ENCODE measurements around the gene NFE2.
"Not testable (repeated sequence)": the region's sequence is repeated elsewhere in the genome, so short reads cannot be mapped to it uniquely, and the experiment has no call there.

The NFE2 gene

DNA sequence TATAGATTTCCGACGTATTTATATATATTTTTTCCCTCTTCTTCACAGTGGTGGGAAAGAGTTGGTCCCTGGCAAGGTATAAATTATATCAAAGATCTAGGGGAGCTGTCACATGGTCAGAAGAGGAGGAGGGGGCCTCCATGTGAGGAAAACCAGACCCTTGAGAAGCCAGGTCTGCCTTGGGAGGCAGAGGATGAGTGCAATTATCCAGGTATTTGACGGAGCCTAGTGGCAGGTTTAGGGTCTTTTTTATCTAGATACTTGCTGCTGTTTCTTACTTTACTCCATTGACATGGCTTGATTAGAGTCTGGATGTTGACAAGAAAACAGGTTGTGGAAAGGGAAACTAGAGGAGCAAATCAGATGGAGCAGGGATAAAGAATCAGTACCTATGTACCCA, 29.6 kb upstream of the NFE2 start:
- H3K4me1 ChIP-seq (ENCODE audit: control insufficient read depth, insufficient read depth, low read length) = no peaks in the 10 kb centered on the region; the same call in 1 of the 2 replicates
- POLR2A ChIA-PET = interaction anchor here (0.8 kb wide), 1 partner anchor 38 kb away, joined by 3 read pairs; no protein-coding TSS in a partner anchor
- no peak overlapping the region for H3K27ac ChIP-seq (ENCODE audit: extremely low read depth, low read depth, low read length)
- H3K9me3 ChIP-seq (ENCODE audit: control insufficient read depth, insufficient read depth, low read depth, low read length) = no peaks in the 10 kb centered on the region
- TF ChIP-seq SALL2 (tag by site-specific recombination; IDR thresholded peaks at IDR 0.05; ENCODE audit: borderline replicate concordance) = no peak
- no peak for TF ChIP-seq OVOL3 (tag by site-specific recombination; IDR thresholded peaks at IDR 0.05)
- TF ChIP-seq, protein P1, sequence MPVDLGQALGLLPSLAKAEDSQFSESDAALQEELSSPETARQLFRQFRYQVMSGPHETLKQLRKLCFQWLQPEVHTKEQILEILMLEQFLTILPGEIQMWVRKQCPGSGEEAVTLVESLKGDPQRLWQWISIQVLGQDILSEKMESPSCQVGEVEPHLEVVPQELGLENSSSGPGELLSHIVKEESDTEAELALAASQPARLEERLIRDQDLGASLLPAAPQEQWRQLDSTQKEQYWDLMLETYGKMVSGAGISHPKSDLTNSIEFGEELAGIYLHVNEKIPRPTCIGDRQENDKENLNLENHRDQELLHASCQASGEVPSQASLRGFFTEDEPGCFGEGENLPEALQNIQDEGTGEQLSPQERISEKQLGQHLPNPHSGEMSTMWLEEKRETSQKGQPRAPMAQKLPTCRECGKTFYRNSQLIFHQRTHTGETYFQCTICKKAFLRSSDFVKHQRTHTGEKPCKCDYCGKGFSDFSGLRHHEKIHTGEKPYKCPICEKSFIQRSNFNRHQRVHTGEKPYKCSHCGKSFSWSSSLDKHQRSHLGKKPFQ (tag by site-specific recombination; IDR thresholded peaks at IDR 0.05) = no peak
- TF ChIP-seq IKZF3 (tag by site-specific recombination; IDR thresholded peaks at IDR 0.05) = peak; percentile 25; the same call in 1 of the 2 replicates
- TF ChIP-seq ZBTB17 (tag by site-specific recombination; IDR thresholded peaks at IDR 0.05) = peak; percentile 85
- TF ChIP-seq ZSCAN16 (tag by site-specific recombination; IDR thresholded peaks at IDR 0.05) = no peak
- no peak overlapping the region for H3K4me3 ChIP-seq (ENCODE audit: low read depth, low read length)
- CTCF ChIA-PET = interaction anchor here (0.5 to 0.7 kb wide), 3 partner anchors 62 to 345 kb away, joined by 3 read pairs; partner anchors contain the start of gene HOXC10
- H3K36me3 ChIP-seq (ENCODE audit: control insufficient read depth in 2 of 2, insufficient read depth in 1 of 2, low read length in 2 of 2) = peaks cover 0 to 6% of the 10 kb centered on the region in 2 experiments; a peak in 2 of 3 replicates

DNA sequence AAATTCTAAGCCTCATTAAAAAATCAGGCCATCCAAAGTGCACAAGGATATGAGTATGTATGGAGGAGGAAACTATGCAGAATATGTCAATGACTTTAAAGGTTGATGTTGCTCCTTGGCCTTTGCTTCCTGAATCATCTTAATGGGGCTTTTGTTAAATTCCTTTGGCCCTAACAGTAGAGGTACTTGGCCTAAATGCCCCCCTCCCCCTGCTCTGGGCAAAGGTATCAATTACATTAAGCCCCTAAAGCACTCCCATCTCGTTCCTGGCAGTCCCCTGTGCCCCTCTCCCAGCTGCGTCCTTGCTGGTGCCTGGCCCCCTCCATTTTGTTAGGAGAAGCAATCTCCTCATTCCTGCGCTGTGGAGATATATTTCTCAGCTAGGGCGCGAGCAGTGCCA, 28.9 kb upstream of the NFE2 start:
- Histone ChIP-seq H3K27ac (ENCODE audit: extremely low read depth, low read depth, low read length) (no peak overlapping the region), H3K9me3 (ENCODE audit: control insufficient read depth, insufficient read depth, low read depth, low read length) (no peaks in the 10 kb centered on the region), H3K36me3 (ENCODE audit: control insufficient read depth in 2 of 2, insufficient read depth in 1 of 2, low read length in 2 of 2) (peaks cover 0 to 6% of the 10 kb centered on the region in 2 experiments; a peak in 2 of 3 replicates), H3K4me1 (ENCODE audit: control insufficient read depth, insufficient read depth, low read length) (no peaks in the 10 kb centered on the region; the same call in 1 of the 2 replicates), H3K4me3 (ENCODE audit: low read depth, low read length) (no peak overlapping the region)
- CTCF ChIA-PET = interaction anchor here (0.5 to 5.8 kb wide), 5 partner anchors 6 to 730 kb away, joined by 3 to 69 read pairs (median 4); no protein-coding TSS in a partner anchor
- POLR2A ChIA-PET = interaction anchor here (1.4 to 1.7 kb wide), 2 partner anchors 43 to 50 kb away, joined by 3 to 6 read pairs; partner anchors contain the start of genes CBX5 and HNRNPA1
- no peak for TF ChIP-seq ZNF133 (tag by site-specific recombination; IDR thresholded peaks at IDR 0.05)
- TF ChIP-seq ZNF341 (tag by site-specific recombination; IDR thresholded peaks at IDR 0.05; ENCODE audit: low read depth) = peak; percentile 44

DNA sequence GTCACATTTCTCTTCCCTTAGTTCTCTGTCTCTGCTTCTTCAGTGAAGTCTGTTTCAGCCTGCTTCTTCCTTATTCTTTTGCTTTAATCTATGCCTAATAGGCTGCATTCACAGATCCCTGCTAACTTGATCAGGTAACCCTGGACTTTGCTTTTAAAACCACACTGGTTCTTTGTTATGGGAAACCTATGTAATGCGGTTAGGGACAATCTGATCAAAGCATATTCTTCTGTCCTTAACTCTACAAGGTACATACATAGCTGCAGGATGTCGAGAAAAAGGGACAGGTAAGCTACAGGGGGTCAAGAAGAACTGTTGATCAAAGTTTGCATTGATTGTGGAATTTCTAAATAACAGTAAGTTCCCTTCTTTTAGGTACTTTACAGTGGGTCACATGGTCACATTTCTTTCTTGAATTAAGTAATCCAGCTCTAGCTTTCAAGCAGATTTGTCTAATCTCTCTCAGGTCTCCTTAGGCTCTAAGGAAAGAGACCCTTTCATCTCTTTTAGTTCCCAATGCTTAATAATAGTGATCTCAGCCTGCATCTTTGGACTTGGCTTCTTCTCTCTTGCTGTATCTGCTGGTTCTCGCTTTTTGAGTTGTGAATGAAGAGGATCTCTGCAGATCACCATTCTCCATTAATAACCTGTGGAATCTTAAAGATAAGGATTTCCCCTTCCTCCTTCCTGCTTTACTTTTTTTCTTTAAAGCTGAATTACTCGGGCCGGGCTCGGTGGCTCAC, 28.0 kb upstream of the NFE2 start:
- no peaks in the 10 kb centered on the region; the same call in 1 of the 2 replicates for H3K4me1 ChIP-seq (ENCODE audit: control insufficient read depth, insufficient read depth, low read length)
- H3K9me3 ChIP-seq (ENCODE audit: control insufficient read depth, insufficient read depth, low read depth, low read length) = no peaks in the 10 kb centered on the region
- ChIA-PET POLR2A (interaction anchor here (1.3 to 1.7 kb wide), 3 partner anchors 12 to 49 kb away, joined by 3 to 6 read pairs (median 3); partner anchors contain the start of genes CBX5 and HNRNPA1), CTCF (interaction anchor here (0.6 to 5.8 kb wide), 8 partner anchors 7 to 172 kb away, joined by 3 to 69 read pairs (median 5); no protein-coding TSS in a partner anchor)
- peaks cover 0 to 6% of the 10 kb centered on the region in 2 experiments; a peak in 2 of 3 replicates for H3K36me3 ChIP-seq (ENCODE audit: control insufficient read depth in 2 of 2, insufficient read depth in 1 of 2, low read length in 2 of 2)
- H3K4me3 ChIP-seq (ENCODE audit: low read depth, low read length) = no peak overlapping the region
- H3K27ac ChIP-seq (ENCODE audit: extremely low read depth, low read depth, low read length) = no peak overlapping the region
- TF ChIP-seq ZBTB17 (tag by site-specific recombination; IDR thresholded peaks at IDR 0.05) (peak; percentile 33; the same call in 1 of the 2 replicates), ZXDB (tag by site-specific recombination; IDR thresholded peaks at IDR 0.05) (peak; percentile 86), ZNF843 (tag by site-specific recombination; IDR thresholded peaks at IDR 0.05) (no peak), BCL11B (tag by site-specific recombination; IDR thresholded peaks at IDR 0.05; ENCODE audit: low read depth) (no peak), SCRT2 (tag by site-specific recombination; IDR thresholded peaks at IDR 0.05) (0 out of 2 replicates have a peak, but pooled peaks have one; percentile 26)

DNA sequence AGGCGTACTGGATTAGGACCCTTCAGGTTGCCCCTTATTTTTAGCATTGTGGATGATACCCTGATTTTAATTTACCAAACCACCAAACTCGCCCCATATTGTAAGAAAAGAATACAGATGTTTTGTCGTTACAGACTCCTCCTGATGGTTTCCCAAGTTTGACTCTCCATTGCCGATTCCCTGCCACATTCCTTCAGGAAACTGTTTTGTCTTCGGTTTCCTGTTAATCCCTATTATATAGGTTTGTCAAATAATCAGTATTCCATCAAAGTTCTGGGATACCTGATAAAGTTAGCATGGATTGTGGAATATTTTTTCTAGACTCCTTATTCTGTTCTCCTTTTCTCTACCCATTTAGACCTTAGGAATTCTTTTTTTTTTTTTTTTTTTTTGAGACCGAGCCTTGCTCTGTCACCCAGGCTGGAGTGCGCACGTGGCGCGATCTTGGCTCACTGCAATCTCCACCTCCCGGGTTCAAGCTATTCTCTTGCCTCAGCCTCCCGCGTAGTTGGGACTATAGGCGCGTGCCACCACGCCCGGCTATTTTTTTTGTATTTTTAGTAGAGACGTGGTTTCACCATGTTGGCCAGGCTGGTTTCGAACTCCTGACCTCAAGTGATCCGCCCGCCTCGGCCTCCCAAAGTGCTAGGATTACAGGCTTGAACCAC, 24.8 kb upstream of the NFE2 start:
- Histone ChIP-seq H3K27ac (ENCODE audit: extremely low read depth, low read depth, low read length) (peak overlapping the region; percentile 70), H3K4me3 (ENCODE audit: low read depth, low read length) (peak overlapping the region; percentile 88)
- H3K36me3 ChIP-seq (ENCODE audit: control insufficient read depth in 2 of 2, insufficient read depth in 1 of 2, low read length in 2 of 2); H3K4me1 ChIP-seq (ENCODE audit: control insufficient read depth, insufficient read depth, low read length); H3K9me3 ChIP-seq (ENCODE audit: control insufficient read depth, insufficient read depth, low read depth, low read length): not testable (repeated sequence)
- CTCF ChIA-PET = interaction anchor here (0.6 to 5.8 kb wide), 27 partner anchors 8 to 1687 kb away, joined by 3 to 69 read pairs (median 6); partner anchors contain the start of genes CBX5, HNRNPA1 and NFE2
- POLR2A ChIA-PET = interaction anchor here (0.6 to 2.8 kb wide), 20 partner anchors 8 to 98 kb away, joined by 3 to 47 read pairs (median 5); partner anchors contain the start of genes CBX5, HNRNPA1 and NFE2
- TF ChIP-seq ZNF501 (tag by site-specific recombination; IDR thresholded peaks at IDR 0.05) (peak; percentile 20; the same call in 1 of the 2 replicates), YY2 (tag by site-specific recombination; IDR thresholded peaks at IDR 0.05) (0 out of 2 replicates have a peak, but pooled peaks have one; percentile 1), SCRT2 (tag by site-specific recombination; IDR thresholded peaks at IDR 0.05) (peak; percentile 1), ZBTB17 (tag by site-specific recombination; IDR thresholded peaks at IDR 0.05) (peak; percentile 24; the same call in 1 of the 2 replicates), IKZF3 (tag by site-specific recombination; IDR thresholded peaks at IDR 0.05) (peak; percentile 46; the same call in 1 of the 2 replicates), ZNF24 (tag by site-specific recombination; IDR thresholded peaks at IDR 0.05) (0 out of 2 replicates have a peak, but pooled peaks have one; percentile 7), ZNF76 (tag by site-specific recombination; IDR thresholded peaks at IDR 0.05; ENCODE audit: borderline replicate concordance, low read depth) (0 out of 2 replicates have a peak, but pooled peaks have one; percentile 2), ZNF335 (tag by site-specific recombination; conservative IDR thresholded peaks at IDR 0.05) (peak; percentile 71)
- TF ChIP-seq, protein P2, sequence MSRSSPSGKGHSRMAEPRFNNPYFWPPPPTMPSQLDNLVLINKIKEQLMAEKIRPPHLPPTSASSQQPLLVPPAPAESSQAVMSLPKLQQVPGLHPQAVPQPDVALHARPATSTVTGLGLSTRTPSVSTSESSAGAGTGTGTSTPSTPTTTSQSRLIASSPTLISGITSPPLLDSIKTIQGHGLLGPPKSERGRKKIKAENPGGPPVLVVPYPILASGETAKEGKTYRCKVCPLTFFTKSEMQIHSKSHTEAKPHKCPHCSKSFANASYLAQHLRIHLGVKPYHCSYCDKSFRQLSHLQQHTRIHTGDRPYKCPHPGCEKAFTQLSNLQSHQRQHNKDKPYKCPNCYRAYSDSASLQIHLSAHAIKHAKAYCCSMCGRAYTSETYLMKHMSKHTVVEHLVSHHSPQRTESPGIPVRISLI (tag by site-specific recombination; IDR thresholded peaks at IDR 0.05) = 0 out of 2 replicates have a peak, but pooled peaks have one; percentile 50
- TF ChIP-seq, protein P3, sequence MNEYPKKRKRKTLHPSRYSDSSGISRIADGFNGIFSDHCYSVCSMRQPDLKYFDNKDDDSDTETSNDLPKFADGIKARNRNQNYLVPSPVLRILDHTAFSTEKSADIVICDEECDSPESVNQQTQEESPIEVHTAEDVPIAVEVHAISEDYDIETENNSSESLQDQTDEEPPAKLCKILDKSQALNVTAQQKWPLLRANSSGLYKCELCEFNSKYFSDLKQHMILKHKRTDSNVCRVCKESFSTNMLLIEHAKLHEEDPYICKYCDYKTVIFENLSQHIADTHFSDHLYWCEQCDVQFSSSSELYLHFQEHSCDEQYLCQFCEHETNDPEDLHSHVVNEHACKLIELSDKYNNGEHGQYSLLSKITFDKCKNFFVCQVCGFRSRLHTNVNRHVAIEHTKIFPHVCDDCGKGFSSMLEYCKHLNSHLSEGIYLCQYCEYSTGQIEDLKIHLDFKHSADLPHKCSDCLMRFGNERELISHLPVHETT (tag by site-specific recombination; IDR thresholded peaks at IDR 0.05) = peak; percentile 3; the same call in 1 of the 2 replicates

All from HEK293 (cell line).